Osteoblast (primary cell): Measurements from ENCODE around the gene MPI. TPM values are rescaled to one million over a fixed set of nuclear protein-coding genes. Genes with fewer than 3 reads are reported as not detected.

Experiments used
- DNase-seq: peaks from one replicate; pipeline ENCODE4 v3.0.0; 2011; ENCODE audit warnings: low spot score, mixed read lengths; ENCODE audit not compliant: insufficient read length; ENCODE audit errors: missing footprints
- H2AFZ ChIP-seq: 2 replicates; pipeline ENCODE4 v1.6.0; 2011; ENCODE audit warnings: mild to moderate bottlenecking, low read length
- H3K27ac ChIP-seq: 2 replicates; pipeline ENCODE4 v1.5.1; 2011; ENCODE audit warnings: mild to moderate bottlenecking, low read depth, low read length, moderate library complexity
- H3K27me3 ChIP-seq: 2 replicates; pipeline ENCODE4 v1.6.0; 2012; ENCODE audit warnings: mild to moderate bottlenecking, control low read depth, inconsistent platforms, low read length, moderate library complexity; ENCODE audit not compliant: insufficient read depth
- H3K36me3 ChIP-seq: 2 replicates; pipeline ENCODE4 v1.5.1; 2011; ENCODE audit warnings: mild to moderate bottlenecking, low read length, control low read depth, moderate library complexity; ENCODE audit not compliant: insufficient read depth
- H3K4me1 ChIP-seq: 2 replicates; pipeline ENCODE4 v1.5.1; 2011; ENCODE audit warnings: mild to moderate bottlenecking, low read length, control low read depth, moderate library complexity; ENCODE audit not compliant: insufficient read depth
- H3K4me2 ChIP-seq: 2 replicates; pipeline ENCODE4 v1.6.0; 2011; ENCODE audit warnings: mild to moderate bottlenecking, low read length; ENCODE audit not compliant: insufficient read depth
- H3K4me3 ChIP-seq: fragments of 200-600 bp; sonication (generic); 3 replicates; pipeline ENCODE4 v1.5.1; 2012; ENCODE audit warnings: mild to moderate bottlenecking, low read length, inconsistent platforms; ENCODE audit not compliant: insufficient read depth
- H3K79me2 ChIP-seq: 2 replicates; pipeline ENCODE4 v1.6.0; 2012; ENCODE audit warnings: mild to moderate bottlenecking, low read length, control low read depth, inconsistent platforms; ENCODE audit not compliant: insufficient read depth
- H3K9me3 ChIP-seq: 2 replicates; pipeline ENCODE4 v1.5.1; 2011; ENCODE audit warnings: low read depth, low read length, control low read depth
- H4K20me1 ChIP-seq: 2 replicates; pipeline ENCODE4 v1.6.0; 2012; ENCODE audit warnings: mild to moderate bottlenecking, low read length, control low read depth; ENCODE audit not compliant: insufficient read depth
- CTCF ChIP-seq: IDR thresholded peaks from 2 replicates; pipeline ENCODE4 v1.5.1; 2011; ENCODE audit warnings: mild to moderate bottlenecking, low read depth, low read length, moderate library complexity; ENCODE audit errors: extremely low read depth
- total RNA-seq: library from RNA; depleted of rRNA; stranded (reverse); fragments of >200 nt; gene quantifications from 2 replicates; pipeline ENCODE4 v1.2.3, GENCODE V29; 2012

MPI gene
- total RNA-seq, 1 donor, result 54.3 TPM

GRCh38 chr15:74870436-74871215, 19.2 kb upstream of the MPI start:
- no peaks in the 10 kb centered on the region for H3K9me3 ChIP-seq
- TF ChIP-seq CTCF, result no peak
- H4K20me1 ChIP-seq, result peaks cover 51% of the 10 kb centered on the region
- peaks cover 19% of the 10 kb centered on the region for H3K4me1 ChIP-seq
- no peak overlapping the region for H3K4me2 ChIP-seq
- peaks cover 69% of the 10 kb centered on the region for H3K79me2 ChIP-seq
- no peaks in the 10 kb centered on the region for H3K27me3 ChIP-seq
- no peak overlapping the region for H3K27ac ChIP-seq
- H3K4me3 ChIP-seq, result no peak overlapping the region
- H2AFZ ChIP-seq, result no peak overlapping the region
- peaks cover 5% of the 10 kb centered on the region for H3K36me3 ChIP-seq
- DNase-seq, result no peak

- Histone ChIP-seq H3K4me3 (peak overlapping the region; percentile 96), H3K79me2 (peaks cover 51% of the 10 kb centered on the region), H3K4me1 (peaks cover 12% of the 10 kb centered on the region), H3K9me3 (no peaks in the 10 kb centered on the region), H3K27ac (peak overlapping the region; percentile 96), H4K20me1 (peaks cover 34% of the 10 kb centered on the region), H3K4me2 (peak overlapping the region; percentile 100), H3K36me3 (peaks cover 5% of the 10 kb centered on the region), H2AFZ (peak overlapping the region; percentile 95), H3K27me3 (peaks cover 7% of the 10 kb centered on the region)
- no peak for DNase-seq
- no peak for TF ChIP-seq CTCF
Measured at GRCh38 chr15:74872702-74873035, 17.2 kb upstream of the MPI start.

GRCh38 chr15:74873036-74873755, 16.6 kb upstream of the MPI start, which contains the start of gene SCAMP2:
Gene SCAMP2 (minus strand): TSS chr15:74873365. CDS start chr15:74873255, 110 bp downstream.
- H3K36me3 ChIP-seq, result peaks cover under 1% of the 10 kb centered on the region
- peaks cover 46% of the 10 kb centered on the region for H3K79me2 ChIP-seq
- H3K9me3 ChIP-seq, result no peaks in the 10 kb centered on the region
- H3K27me3 ChIP-seq, result peaks cover 7% of the 10 kb centered on the region
- peak within 1 kb of the TSS; percentile 95 for H2AFZ ChIP-seq
- peak within 1 kb of the TSS; percentile 96 for H3K27ac ChIP-seq
- peaks cover 30% of the 10 kb centered on the region for H4K20me1 ChIP-seq
- H3K4me2 ChIP-seq, result peak within 1 kb of the TSS; percentile 100
- peak; percentile 99 for DNase-seq
- no peak for TF ChIP-seq CTCF
- H3K4me3 ChIP-seq, result peak within 1 kb of the TSS; percentile 96
- H3K4me1 ChIP-seq, result peaks cover 12% of the 10 kb centered on the region

GRCh38 chr15:74873756-74874424, 16.0 kb upstream of the MPI start:
- Histone ChIP-seq H3K4me1 (peaks cover 12% of the 10 kb centered on the region), H3K36me3 (no peaks in the 10 kb centered on the region), H3K27ac (peak overlapping the region; percentile 45), H3K27me3 (peaks cover 7% of the 10 kb centered on the region), H3K4me2 (peak overlapping the region; percentile 100), H3K9me3 (no peaks in the 10 kb centered on the region), H4K20me1 (peaks cover 25% of the 10 kb centered on the region), H3K4me3 (peak overlapping the region; percentile 96), H2AFZ (peak overlapping the region; percentile 95), H3K79me2 (peaks cover 39% of the 10 kb centered on the region)
- no peak for DNase-seq
- TF ChIP-seq CTCF, result no peak
